Prostate gland (tissue), 2 donors: ENCODE results near the gene MED27. TPM values are rescaled to one million over a fixed set of nuclear protein-coding genes. Genes with fewer than 3 reads are reported as not detected.

Source experiments
- DNase-seq: peaks from one replicate; pipeline ENCODE4 v3.0.0-alpha.2; 2019; ENCODE audit warnings: low spot score
- H3K27ac ChIP-seq, 2 donors: fragments of 200-600 bp; sonication (generic); 2 replicates each; pipeline ENCODE4 v1.5.1; 2017 to 2019
- H3K27me3 ChIP-seq: fragments of 200-600 bp; sonication (generic); replicated peaks from 2 replicates; pipeline ENCODE4 v1.5.1; 2019; ENCODE audit not compliant: insufficient read depth
- H3K36me3 ChIP-seq, 2 donors: fragments of 200-600 bp; sonication (generic); 1 replicate in 1 of 2; 2 replicates in 1 of 2; pipeline versions ENCODE4 v1.5.1 to v1.8.1; 2017 to 2019
- H3K4me1 ChIP-seq: fragments of 200-600 bp; sonication (generic); replicated peaks from 2 replicates; pipeline ENCODE4 v1.5.1; 2019
- H3K4me3 ChIP-seq, 2 donors: fragments of 200-600 bp; sonication (generic); 2 replicates each; pipeline ENCODE4 v1.5.1; 2017 to 2019
- H3K9me3 ChIP-seq: fragments of 200-600 bp; sonication (generic); 2 replicates; pipeline ENCODE4 v1.5.1; 2017
- POLR2A ChIP-seq: fragments of 450-650 bp; IDR thresholded peaks from one replicate; pipeline ENCODE4 v1.6.1; 2016; ENCODE audit warnings: antibody characterized with exemption, mild to moderate bottlenecking
- POLR2AphosphoS5 ChIP-seq: sonication (generic); formaldehyde crosslinking; IDR thresholded peaks from one replicate; pipeline ENCODE4 v1.6.1; 2017; ENCODE audit warnings: antibody characterized with exemption
- WGBS: methylation state at CpG from one replicate; pipeline ENCODE4 v1.1.5; 2018; 5-methylcytosine and 5-hydroxymethylcytosine counted together
- intact Hi-C: fragments of 100-400 bp; cut with DNase I; formaldehyde crosslinking; loops from one replicate; pipeline ENCODE4 v1.14.2; 2022
- total RNA-seq, 2 donors: library from RNA; depleted of rRNA; stranded (reverse); fragments of >200 nt; gene quantifications; one replicate each; pipeline ENCODE4 v1.1.0, GENCODE V29; 2016
- TF ChIP-seq, protein P1 (sequence below), 4 experiments: fragments of 200-600 bp in 2 of 4; fragments of 450-650 bp in 2 of 4; sonication (generic) in 2 of 4; IDR thresholded peaks; 1 replicate in 3 of 4; 2 replicates in 1 of 4; pipeline ENCODE4 v1.5.1; 2016 to 2019; ENCODE audit warnings: antibody characterized with exemption in 4 of 4, mild to moderate bottlenecking in 2 of 4, moderate library complexity in 2 of 4

The MED27 gene
- total RNA-seq, 2 donors from 2014 or later, result 17.4 to 22.7 TPM

DNA sequence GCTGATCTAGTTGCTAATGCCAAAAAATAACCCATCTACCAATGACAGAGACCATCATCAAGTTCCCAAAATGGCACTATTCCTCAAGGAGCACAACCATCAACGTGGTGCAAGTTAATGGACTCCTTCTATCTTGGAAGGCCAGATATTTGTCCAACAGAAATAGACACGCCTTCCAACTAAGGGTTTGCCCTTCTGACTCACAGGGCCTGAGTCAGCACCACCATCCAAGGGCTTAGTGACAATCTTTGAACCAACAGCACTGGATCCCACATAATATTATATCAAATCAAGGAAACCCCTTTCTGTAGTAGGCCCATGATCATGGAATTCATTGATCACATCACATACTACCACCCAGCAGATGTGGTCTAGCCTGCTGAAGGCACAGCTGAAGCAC lies 84.3 kb downstream of the MED27 start:
- no peaks in the 10 kb centered on the region for H3K9me3 ChIP-seq
- H3K27ac ChIP-seq, result no peak overlapping the region
- DNase-seq, result no peak
- WGBS, result 98% methylated on average over 2 of the region's 2 CpGs
- H3K36me3 ChIP-seq, result no peaks in the 10 kb centered on the region
- TF ChIP-seq, protein P1, sequence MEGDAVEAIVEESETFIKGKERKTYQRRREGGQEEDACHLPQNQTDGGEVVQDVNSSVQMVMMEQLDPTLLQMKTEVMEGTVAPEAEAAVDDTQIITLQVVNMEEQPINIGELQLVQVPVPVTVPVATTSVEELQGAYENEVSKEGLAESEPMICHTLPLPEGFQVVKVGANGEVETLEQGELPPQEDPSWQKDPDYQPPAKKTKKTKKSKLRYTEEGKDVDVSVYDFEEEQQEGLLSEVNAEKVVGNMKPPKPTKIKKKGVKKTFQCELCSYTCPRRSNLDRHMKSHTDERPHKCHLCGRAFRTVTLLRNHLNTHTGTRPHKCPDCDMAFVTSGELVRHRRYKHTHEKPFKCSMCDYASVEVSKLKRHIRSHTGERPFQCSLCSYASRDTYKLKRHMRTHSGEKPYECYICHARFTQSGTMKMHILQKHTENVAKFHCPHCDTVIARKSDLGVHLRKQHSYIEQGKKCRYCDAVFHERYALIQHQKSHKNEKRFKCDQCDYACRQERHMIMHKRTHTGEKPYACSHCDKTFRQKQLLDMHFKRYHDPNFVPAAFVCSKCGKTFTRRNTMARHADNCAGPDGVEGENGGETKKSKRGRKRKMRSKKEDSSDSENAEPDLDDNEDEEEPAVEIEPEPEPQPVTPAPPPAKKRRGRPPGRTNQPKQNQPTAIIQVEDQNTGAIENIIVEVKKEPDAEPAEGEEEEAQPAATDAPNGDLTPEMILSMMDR (IDR thresholded peaks at IDR 0.05), result no peak
- TF ChIP-seq POLR2A, result no peak
- TF ChIP-seq POLR2AphosphoS5, result no peak
- no peak overlapping the region for H3K4me3 ChIP-seq
- intact Hi-C loops, result no loop called here
- no peaks in the 10 kb centered on the region for H3K27me3 ChIP-seq
- H3K4me1 ChIP-seq, result no peaks in the 10 kb centered on the region

DNA sequence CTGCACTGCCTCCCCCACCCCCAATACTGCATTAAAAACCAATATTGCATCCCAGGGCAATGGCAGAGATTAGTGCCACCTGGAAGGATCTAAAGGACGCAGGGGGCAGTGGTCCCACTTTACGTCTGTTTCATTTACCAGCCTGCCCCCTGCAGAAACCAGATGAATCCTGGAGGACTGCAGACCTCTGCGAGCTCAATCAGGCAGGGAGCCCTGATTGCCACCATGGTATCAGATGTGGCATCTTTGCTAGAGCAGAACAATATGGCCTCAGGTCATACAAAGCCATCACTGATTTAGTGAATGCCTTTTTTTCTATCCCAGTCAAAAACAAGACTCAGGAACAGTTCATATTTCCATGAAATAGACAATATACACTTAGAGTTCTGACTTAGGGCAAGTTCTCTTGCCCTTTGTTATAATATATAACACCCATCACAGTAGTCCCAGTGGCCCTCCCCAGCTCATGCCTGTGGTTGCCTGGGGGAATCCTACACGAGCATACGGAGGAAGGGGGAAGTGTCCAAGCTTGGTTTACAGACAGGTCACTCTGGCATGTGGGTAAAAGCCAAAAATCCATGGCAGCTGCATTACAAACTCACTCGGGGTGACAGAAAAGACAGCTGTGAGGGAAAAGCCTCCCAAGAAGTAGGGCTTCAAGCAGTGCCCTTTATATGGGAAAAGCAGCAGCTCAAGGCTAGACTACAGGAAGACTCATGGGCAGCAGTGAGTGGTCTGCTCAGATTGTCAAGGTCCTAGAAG lies 85.1 kb downstream of the MED27 start:
- TF ChIP-seq POLR2AphosphoS5 (no peak), POLR2A (no peak)
- TF ChIP-seq, protein P1 (IDR thresholded peaks at IDR 0.05), result no peak
- Histone ChIP-seq H3K27me3 (no peaks in the 10 kb centered on the region), H3K27ac (no peak overlapping the region), H3K36me3 (no peaks in the 10 kb centered on the region), H3K4me1 (no peaks in the 10 kb centered on the region), H3K9me3 (no peaks in the 10 kb centered on the region), H3K4me3 (no peak overlapping the region)
- no peak for DNase-seq
- intact Hi-C loops, result no loop called here
- 78% methylated on average over 6 of the region's 6 CpGs for WGBS

DNA sequence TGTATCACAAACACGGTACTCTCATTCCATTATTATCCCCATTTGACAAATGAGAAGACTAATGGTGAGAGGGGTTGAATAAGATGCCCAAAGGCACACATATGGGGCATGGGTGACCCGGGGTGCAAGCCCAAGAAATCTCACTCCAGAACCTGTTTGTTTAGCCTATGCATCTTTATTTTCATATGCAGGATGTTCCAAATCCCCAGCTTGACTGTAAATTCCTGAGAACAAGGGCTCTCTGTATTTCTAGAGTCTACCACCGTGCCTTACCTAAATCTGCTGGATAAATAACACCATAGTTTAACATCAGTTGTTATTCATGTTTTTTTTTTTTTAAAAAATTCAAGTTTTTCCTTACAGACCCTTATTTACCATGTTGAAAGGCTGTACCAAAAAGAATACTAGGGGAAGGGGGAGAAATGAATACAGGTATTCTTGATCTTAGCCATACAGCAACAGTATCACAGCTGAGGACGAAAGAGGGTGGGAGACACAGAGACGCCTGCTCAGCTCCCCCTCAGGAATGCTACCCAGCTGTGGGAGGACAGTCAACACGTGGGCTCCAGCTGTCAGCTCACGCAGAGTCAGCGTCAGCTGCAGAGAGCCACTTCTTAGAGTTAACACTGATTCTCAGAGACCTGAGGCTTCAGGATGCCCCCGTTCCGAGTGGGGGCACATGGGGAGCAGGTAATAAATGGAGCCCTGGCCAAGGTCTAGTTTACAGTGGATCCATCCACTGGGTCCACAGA lies 86.6 kb downstream of the MED27 start:
- 82% methylated on average over 10 of the region's 10 CpGs for WGBS
- no peaks in the 10 kb centered on the region for H3K27me3 ChIP-seq
- no peak overlapping the region for H3K4me3 ChIP-seq
- no peak overlapping the region for H3K27ac ChIP-seq
- DNase-seq, result no peak
- H3K4me1 ChIP-seq, result no peaks in the 10 kb centered on the region
- no peaks in the 10 kb centered on the region for H3K9me3 ChIP-seq
- TF ChIP-seq, protein P1 (IDR thresholded peaks at IDR 0.05), result no peak
- TF ChIP-seq POLR2AphosphoS5 (no peak), POLR2A (no peak)
- intact Hi-C loops, result no loop called here
- no peaks in the 10 kb centered on the region for H3K36me3 ChIP-seq

DNA sequence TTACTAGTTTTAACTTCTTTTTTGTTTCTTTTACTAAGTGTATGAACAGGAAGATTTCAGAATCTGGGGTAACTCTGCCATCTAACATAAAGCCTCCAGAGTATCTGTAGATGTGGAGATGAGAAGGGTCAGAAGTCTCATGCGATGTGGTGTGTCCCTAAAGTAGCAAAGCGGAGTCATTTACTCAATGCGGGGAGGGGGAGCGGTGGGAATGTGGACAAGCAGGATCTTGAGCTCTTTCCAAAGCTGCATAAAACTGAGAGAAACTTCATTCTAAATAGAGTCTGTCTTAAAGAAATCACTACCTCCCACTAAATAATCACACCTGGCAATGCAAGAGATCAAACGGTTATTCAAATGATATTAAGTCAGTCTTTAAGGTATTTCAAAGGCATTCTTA lies 92.4 kb downstream of the MED27 start:
- Histone ChIP-seq H3K36me3 (no peaks in the 10 kb centered on the region), H3K4me3 (no peak overlapping the region), H3K27me3 (no peaks in the 10 kb centered on the region), H3K27ac (no peak overlapping the region), H3K9me3 (no peaks in the 10 kb centered on the region), H3K4me1 (no peaks in the 10 kb centered on the region)
- intact Hi-C loops, result no loop called here
- DNase-seq, result no peak
- WGBS, result 71% methylated on average over 5 of the region's 5 CpGs
- TF ChIP-seq, protein P1 (IDR thresholded peaks at IDR 0.05), result no peak
- TF ChIP-seq POLR2AphosphoS5 (no peak), POLR2A (no peak)
